GM12892 (cell line): Measurements from ENCODE around the gene PPP1R16B.

Experiments
- POLR2A ChIP-seq: IDR thresholded peaks from 2 replicates; pipeline ENCODE4 v1.6.1; 2011; ENCODE audit warnings: low read depth, low read length, control low read depth
- TAF1 ChIP-seq: IDR thresholded peaks from 2 replicates; pipeline ENCODE4 v1.6.1; 2011; ENCODE audit warnings: low read depth, mild to moderate bottlenecking, control low read depth, low read length, borderline replicate concordance

- no peak for TF ChIP-seq TAF1
- TF ChIP-seq POLR2A, result no peak
Observed at GRCh38 chr20:38815446-38815845, 9.9 kb downstream of the PPP1R16B start.
